Measurements from ENCODE around the gene TSC2.

- TF ChIP-seq TAF1 (IDR thresholded peaks at IDR 0.05; ENCODE audit: borderline replicate concordance, low read depth, low read length) = no peak
- no peak for TF ChIP-seq POLR2AphosphoS5 (IDR thresholded peaks at IDR 0.05; ENCODE audit: low read depth, low read length)
- TF ChIP-seq POLR2A (IDR thresholded peaks at IDR 0.05; ENCODE audit: low read depth, low read length) = no peak
Observed at GRCh38 chr16:2058420-2058819, 10.6 kb downstream of the TSC2 start.

Data from GM12892 (cell line).